Measurements from ENCODE around the gene TMIGD2.

GRCh38 chr19:4346020-4346383 is 43.8 kb upstream of the TMIGD2 start:
- TF ChIP-seq EZH2 (IDR thresholded peaks at IDR 0.05) (no peak), CTCF (IDR thresholded peaks at IDR 0.05) (no peak)

Data from neural progenitor cell (in vitro differentiated cells).